ENCODE data around the gene RPL22L1. TPM values are rescaled to one million over a fixed set of nuclear protein-coding genes. Genes with fewer than 3 reads are reported as not detected.
A peak's percentile ranks its signal among the peaks of the same experiment; 100 is the strongest.

RPL22L1 gene
- total and polyA plus RNA-seq, 11 donors: 8.6 to 97.3 (median 29.2) TPM

DNA sequence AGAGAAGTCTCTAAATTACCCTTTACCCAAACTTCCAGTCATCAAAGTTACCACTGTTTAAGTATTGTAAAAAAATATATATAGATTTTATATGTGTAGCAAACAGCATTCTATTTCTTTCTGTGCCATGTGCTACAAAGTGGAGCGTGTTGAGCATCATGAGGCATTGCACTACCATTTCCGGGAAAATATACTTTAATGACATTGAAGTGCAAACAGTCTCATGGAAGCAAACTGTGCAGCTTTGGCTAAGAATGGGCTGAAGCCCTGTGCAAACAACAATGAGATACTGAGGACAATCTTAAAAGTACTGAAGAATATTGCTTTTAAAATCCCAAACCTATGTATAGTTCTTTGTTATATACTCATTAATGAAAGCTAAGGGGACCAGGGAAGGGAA is 6.5 kb upstream of the RPL22L1 start:
- TF ChIP-seq POLR2A (IDR thresholded peaks at IDR 0.05): no peak
- Histone ChIP-seq H3K4me3 (no peak overlapping the region), H3K27me3 (no peaks in the 10 kb centered on the region), H3K9me3 (peaks cover 0 to 16% (median 3%) of the 10 kb centered on the region in 12 donors), H3K27ac (no peak overlapping the region), H3K36me3 (no peaks in the 10 kb centered on the region), H3K4me1 (no peaks in the 10 kb centered on the region)
- intact Hi-C loops (cut with DNase I): no loop called here
- DNase-seq: no peak
- ATAC-seq: no peak
- 89 to 93% (median 90%) methylated on average over 2 of the region's 2 CpGs for WGBS, 4 donors

DNA sequence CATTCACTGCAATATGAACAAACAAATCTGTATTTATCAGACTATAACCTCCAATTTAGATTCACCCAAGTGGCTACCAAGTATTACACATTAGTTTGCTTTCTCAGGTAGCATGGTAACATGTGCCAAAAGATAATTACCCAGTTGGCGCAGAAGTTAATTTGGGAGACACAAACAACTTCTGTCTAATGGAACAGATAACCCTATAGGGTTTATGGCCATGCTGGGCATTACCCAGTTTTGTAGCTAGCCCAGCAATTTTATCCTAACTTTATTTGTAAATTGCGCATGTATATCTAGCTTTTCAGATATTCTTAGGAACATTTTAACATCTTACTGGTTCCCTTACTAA is 780 bp downstream of the RPL22L1 start:
- Histone ChIP-seq H3K36me3 (peaks cover 0 to 38% (median 32%) of the 10 kb centered on the region in 9 donors), H3K9me3 (peaks cover 0 to 3% (median 0%) of the 10 kb centered on the region in 12 donors), H3K4me3 (peak overlapping the region; percentile 8 to 82 (median 66)), H3K4me1 (peaks cover 0 to 33% (median 19%) of the 10 kb centered on the region in 12 donors), H3K27me3 (no peaks in the 10 kb centered on the region), H3K27ac (peak overlapping the region in 10 of 12 donors; percentile 68 to 92 (median 84))
- intact Hi-C loops (cut with DNase I): loop anchor here in 1 of 10 donors (5.0 kb wide), 1 partner anchor 902 kb away; the partner anchor contains the start of gene SEC62
- WGBS, 4 donors: 22 to 40% (median 33%) methylated on average over 2 of the region's 2 CpGs
- no peak for TF ChIP-seq POLR2A (IDR thresholded peaks at IDR 0.05)
- TF ChIP-seq, protein P1, sequence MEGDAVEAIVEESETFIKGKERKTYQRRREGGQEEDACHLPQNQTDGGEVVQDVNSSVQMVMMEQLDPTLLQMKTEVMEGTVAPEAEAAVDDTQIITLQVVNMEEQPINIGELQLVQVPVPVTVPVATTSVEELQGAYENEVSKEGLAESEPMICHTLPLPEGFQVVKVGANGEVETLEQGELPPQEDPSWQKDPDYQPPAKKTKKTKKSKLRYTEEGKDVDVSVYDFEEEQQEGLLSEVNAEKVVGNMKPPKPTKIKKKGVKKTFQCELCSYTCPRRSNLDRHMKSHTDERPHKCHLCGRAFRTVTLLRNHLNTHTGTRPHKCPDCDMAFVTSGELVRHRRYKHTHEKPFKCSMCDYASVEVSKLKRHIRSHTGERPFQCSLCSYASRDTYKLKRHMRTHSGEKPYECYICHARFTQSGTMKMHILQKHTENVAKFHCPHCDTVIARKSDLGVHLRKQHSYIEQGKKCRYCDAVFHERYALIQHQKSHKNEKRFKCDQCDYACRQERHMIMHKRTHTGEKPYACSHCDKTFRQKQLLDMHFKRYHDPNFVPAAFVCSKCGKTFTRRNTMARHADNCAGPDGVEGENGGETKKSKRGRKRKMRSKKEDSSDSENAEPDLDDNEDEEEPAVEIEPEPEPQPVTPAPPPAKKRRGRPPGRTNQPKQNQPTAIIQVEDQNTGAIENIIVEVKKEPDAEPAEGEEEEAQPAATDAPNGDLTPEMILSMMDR (IDR thresholded peaks at IDR 0.05): no peak
- DNase-seq (no peak), ATAC-seq (no peak)

DNA sequence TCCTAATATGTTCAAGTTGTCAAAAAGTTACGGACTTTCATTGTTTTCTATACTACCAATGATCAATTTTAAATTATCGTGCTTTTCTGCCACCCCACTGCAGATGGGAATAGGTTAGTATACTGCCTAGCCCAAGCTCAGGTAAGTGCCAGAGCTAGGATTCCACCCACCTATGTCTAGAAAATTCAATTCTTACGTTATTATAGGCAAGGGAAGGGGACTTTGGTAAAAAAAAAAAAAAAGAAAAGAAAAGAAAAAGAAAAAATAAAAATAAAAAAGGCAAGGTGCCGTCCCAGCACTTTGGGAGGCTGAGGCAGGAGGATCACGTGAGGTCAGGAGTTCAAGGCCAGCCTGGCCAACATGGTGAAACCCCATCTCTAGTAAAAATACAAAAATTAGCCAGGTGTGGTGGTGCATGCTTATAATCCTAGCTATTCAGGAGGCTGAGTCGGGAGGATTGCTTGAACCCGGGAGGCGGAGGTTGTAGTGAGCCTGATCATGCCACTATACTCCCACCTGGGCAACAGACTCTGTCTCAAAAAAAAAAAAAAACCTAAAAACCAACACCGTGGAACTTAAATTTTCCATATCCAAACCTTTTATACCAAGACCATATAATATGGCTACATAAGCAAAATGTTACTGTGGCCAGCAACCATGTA is 1.3 kb downstream of the RPL22L1 start:
- peaks cover 0 to 38% (median 32%) of the 10 kb centered on the region in 9 donors for H3K36me3 ChIP-seq
- H3K4me3 ChIP-seq: peak overlapping the region in 11 of 12 donors; percentile 56 to 82 (median 67)
- H3K27ac ChIP-seq: peak overlapping the region in 5 of 12 donors; percentile 70 to 92 (median 85)
- 86 to 92% (median 88%) methylated on average over 9 of the region's 9 CpGs for WGBS, 4 donors
- no peak for TF ChIP-seq POLR2A (IDR thresholded peaks at IDR 0.05)
- TF ChIP-seq, protein P1 (IDR thresholded peaks at IDR 0.05): no peak
- intact Hi-C loops (cut with DNase I): loop anchor here in 1 of 10 donors (5.0 kb wide), 1 partner anchor 901 kb away; the partner anchor contains the start of gene SEC62
- DNase-seq: no peak
- H3K27me3 ChIP-seq: no peaks in the 10 kb centered on the region
- no peaks in the 10 kb centered on the region for H3K9me3 ChIP-seq
- peaks cover 0 to 33% (median 19%) of the 10 kb centered on the region in 12 donors for H3K4me1 ChIP-seq
- no peak for ATAC-seq

DNA sequence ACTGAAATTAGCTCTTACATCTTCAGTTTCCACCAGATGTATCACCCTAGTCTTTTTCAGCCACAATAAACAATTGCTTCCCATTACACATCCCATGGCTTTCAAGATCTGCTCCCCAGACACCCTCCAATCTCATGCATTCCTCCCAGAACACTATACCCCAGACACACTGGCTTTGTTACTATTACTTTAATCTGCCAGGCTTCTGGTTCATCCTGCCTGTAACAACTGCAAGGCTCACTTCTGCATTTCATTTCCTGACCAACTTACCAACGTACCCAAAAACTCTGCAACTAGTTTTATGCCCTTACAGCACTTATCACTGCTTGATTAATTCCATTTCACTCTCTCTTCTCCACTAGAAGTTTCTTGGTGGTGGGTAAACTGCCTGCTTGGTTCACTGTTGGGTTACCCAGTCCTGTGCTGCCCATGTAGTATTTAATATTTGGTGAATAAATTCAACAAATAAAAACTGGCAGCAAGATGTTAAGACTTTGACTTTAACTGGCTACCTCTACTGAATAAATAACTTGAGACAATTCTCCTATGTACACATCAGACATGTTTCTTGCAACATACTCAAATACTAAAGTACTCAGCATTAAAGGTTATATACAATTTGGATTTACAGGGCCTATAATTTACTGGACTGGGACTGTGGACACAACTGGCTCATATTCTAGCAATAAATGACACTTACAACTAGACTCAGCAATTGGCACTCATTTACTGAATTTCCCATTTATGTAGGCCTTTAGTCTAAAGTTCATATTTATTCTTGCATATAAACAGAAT is 2.7 kb downstream of the RPL22L1 start:
- H3K4me3 ChIP-seq: peak overlapping the region in 1 of 12 donors; percentile 82
- H3K36me3 ChIP-seq: peaks cover 0 to 38% (median 32%) of the 10 kb centered on the region in 9 donors
- no peak for ATAC-seq
- DNase-seq: no peak
- H3K27me3 ChIP-seq: no peaks in the 10 kb centered on the region
- peaks cover 0 to 33% (median 19%) of the 10 kb centered on the region in 12 donors for H3K4me1 ChIP-seq
- no peaks in the 10 kb centered on the region for H3K9me3 ChIP-seq
- peak overlapping the region in 1 of 12 donors; percentile 3 for H3K27ac ChIP-seq
- WGBS, 4 donors: 46 to 58% (median 50%) methylated on average over 1 of the region's 1 CpG
- TF ChIP-seq, protein P1 (IDR thresholded peaks at IDR 0.05): no peak
- TF ChIP-seq POLR2A (IDR thresholded peaks at IDR 0.05): no peak
- intact Hi-C loops (cut with DNase I): loop anchor here in 1 of 10 donors (5.0 kb wide), 1 partner anchor 900 kb away; the partner anchor contains the start of gene SEC62

All from heart left ventricle (tissue), 16 donors.